Activated B cell treated with CpG ODN at 0.5 μM for 24 hours (primary cell): ENCODE measurements around the gene SCAI. TPM values are rescaled to one million over a fixed set of nuclear protein-coding genes. Genes with fewer than 3 reads are reported as not detected.

Experiments used
- ATAC-seq: fragments of 200-7000 bp; cut with Tn5 transposase; one replicate; pipeline ENCODE4 v1.10.0; 2021; ENCODE audit warnings: low read depth, mild to moderate bottlenecking, moderate library complexity
- CTCF ChIA-PET: fragments of 350-600 bp; sonication (Branson Sonifier 250); formaldehyde crosslinking; loops from one replicate; lab custom pipeline; 2021; ENCODE audit warnings: antibody characterized with exemption; lab: Charles Lee
- POLR2A ChIA-PET: fragments of 350-600 bp; sonication (Branson Sonifier 250); formaldehyde crosslinking; loops from one replicate; lab custom pipeline; 2021; ENCODE audit warnings: antibody characterized with exemption; lab: Charles Lee
- DNase-seq: peaks from one replicate; pipeline ENCODE4 v3.0.0; 2022
- H3K27ac Mint-ChIP-seq: one replicate; pipeline ENCODE4 v1.8.0; 2020; ENCODE audit warnings: mixed read lengths
- H3K27me3 Mint-ChIP-seq: one replicate; pipeline ENCODE4 v1.8.0; 2021; ENCODE audit warnings: mixed read lengths
- H3K36me3 Mint-ChIP-seq: one replicate; pipeline ENCODE4 v1.8.0; 2021; ENCODE audit warnings: low read depth, mixed read lengths
- H3K4me1 Mint-ChIP-seq: one replicate; pipeline ENCODE4 v1.8.0; 2021; ENCODE audit warnings: mixed read lengths
- H3K4me3 Mint-ChIP-seq: one replicate; pipeline ENCODE4 v1.8.0; 2020; ENCODE audit warnings: mild to moderate bottlenecking, mixed read lengths
- H3K9me3 Mint-ChIP-seq: one replicate; pipeline ENCODE4 v1.8.0; 2020; ENCODE audit warnings: mixed read lengths
- CTCF ChIP-seq: fragments of 200-600 bp; IDR thresholded peaks from one replicate; pipeline ENCODE4 v1.8.0; 2022; ENCODE audit warnings: antibody characterized with exemption, mild to moderate bottlenecking
- intact Hi-C: fragments of 100-400 bp; cut with micrococcal nuclease; formaldehyde crosslinking; loops from one replicate; pipeline ENCODE4 v1.15.1; 2024
- total RNA-seq: library from RNA; stranded (reverse); gene quantifications from 2 replicates; pipeline ENCODE4 v1.2.3, GENCODE V29; 2022

Gene SCAI
- total RNA-seq, 1 donor from 2014 or later, result 11.7 TPM

GRCh38 chr9:124908098-124908497 is 235.2 kb downstream of the SCAI start:
- ATAC-seq (no peak), DNase-seq (no peak)
- Mint-ChIP-seq H3K27me3 (no peaks in the 10 kb centered on the region), H3K9me3 (no peaks in the 10 kb centered on the region), H3K27ac (no peak overlapping the region), H3K4me1 (no peaks in the 10 kb centered on the region), H3K36me3 (peaks cover 51% of the 10 kb centered on the region), H3K4me3 (no peak overlapping the region)
- intact Hi-C loops, result no loop called here
- ChIA-PET POLR2A (no interaction called here), CTCF (no interaction called here)
- TF ChIP-seq CTCF, result no peak

- no peak overlapping the region for H3K27ac Mint-ChIP-seq
- ATAC-seq (no peak), DNase-seq (no peak)
- no peaks in the 10 kb centered on the region for H3K9me3 Mint-ChIP-seq
- no peak overlapping the region for H3K4me3 Mint-ChIP-seq
- no peak for TF ChIP-seq CTCF
- CTCF ChIA-PET, result no interaction called here
- no peaks in the 10 kb centered on the region for H3K27me3 Mint-ChIP-seq
- POLR2A ChIA-PET, result no interaction called here
- intact Hi-C loops, result no loop called here
- no peaks in the 10 kb centered on the region for H3K4me1 Mint-ChIP-seq
- H3K36me3 Mint-ChIP-seq, result peaks cover 48% of the 10 kb centered on the region
Observed at GRCh38 chr9:124906966-124907365, 236.4 kb downstream of the SCAI start.

- no peaks in the 10 kb centered on the region for H3K9me3 Mint-ChIP-seq
- no peaks in the 10 kb centered on the region for H3K4me1 Mint-ChIP-seq
- intact Hi-C loops, result loop anchor here (10.0 kb wide), 1 partner anchor 475 kb away; no protein-coding TSS in a partner anchor
- ATAC-seq, result no peak
- DNase-seq, result no peak
- ChIA-PET POLR2A (no interaction called here), CTCF (no interaction called here)
- no peak overlapping the region for H3K4me3 Mint-ChIP-seq
- H3K27ac Mint-ChIP-seq, result no peak overlapping the region
- H3K27me3 Mint-ChIP-seq, result no peaks in the 10 kb centered on the region
- no peak for TF ChIP-seq CTCF
- peaks cover 59% of the 10 kb centered on the region for H3K36me3 Mint-ChIP-seq
Observed at GRCh38 chr9:124899845-124900244, 243.5 kb downstream of the SCAI start.

- H3K9me3 Mint-ChIP-seq, result no peaks in the 10 kb centered on the region
- peaks cover 66% of the 10 kb centered on the region for H3K36me3 Mint-ChIP-seq
- no peak for TF ChIP-seq CTCF
- ChIA-PET CTCF (interaction anchor here (1.1 kb wide), 1 partner anchor 124 kb away, joined by 3 read pairs; no protein-coding TSS in a partner anchor), POLR2A (no interaction called here)
- no peak overlapping the region for H3K4me3 Mint-ChIP-seq
- no peaks in the 10 kb centered on the region for H3K27me3 Mint-ChIP-seq
- DNase-seq, result no peak
- no peak overlapping the region for H3K27ac Mint-ChIP-seq
- H3K4me1 Mint-ChIP-seq, result no peaks in the 10 kb centered on the region
- no peak for ATAC-seq
- intact Hi-C loops, result loop anchor here (10.0 kb wide), 1 partner anchor 477 kb away; no protein-coding TSS in a partner anchor
Observed at GRCh38 chr9:124897570-124898460, 245.5 kb downstream of the SCAI start.

- H3K36me3 Mint-ChIP-seq, result peaks cover 81% of the 10 kb centered on the region
- H3K4me3 Mint-ChIP-seq, result no peak overlapping the region
- DNase-seq, result no peak
Observed at GRCh38 chr9:124894741-124895170, 248.6 kb downstream of the SCAI start.

More at GRCh38 chr9:124894741-124895170, 248.6 kb downstream of the SCAI start:
- no peak for TF ChIP-seq CTCF
- CTCF ChIA-PET, result interaction anchor here (1.4 to 5.3 kb wide), 4 partner anchors 33 to 122 kb away, joined by 3 to 31 read pairs (median 18); partner anchors contain the start of genes ARPC5L, NR6A1, RPL35 and WDR38
- Mint-ChIP-seq H3K9me3 (no peaks in the 10 kb centered on the region), H3K4me1 (no peaks in the 10 kb centered on the region), H3K27ac (peak overlapping the region; percentile 50), H3K27me3 (no peaks in the 10 kb centered on the region)
- peak; percentile 85 for ATAC-seq
- POLR2A ChIA-PET, result interaction anchor here (1.0 kb wide), 1 partner anchor 24 kb away, joined by 5 read pairs; no protein-coding TSS in a partner anchor
- intact Hi-C loops, result loop anchor here (1.0 to 10.0 kb wide), 6 partner anchors 26 to 480 kb away; partner anchors contain the start of genes RPL35 and WDR38
